ENCODE measurements around the gene BRMS1. TPM values are rescaled to one million over a fixed set of nuclear protein-coding genes. Genes with fewer than 3 reads are reported as not detected.

Gene BRMS1
- total and polyA plus RNA-seq, 4 donors: 12.0 to 24.0 (median 20.3) TPM

DNA sequence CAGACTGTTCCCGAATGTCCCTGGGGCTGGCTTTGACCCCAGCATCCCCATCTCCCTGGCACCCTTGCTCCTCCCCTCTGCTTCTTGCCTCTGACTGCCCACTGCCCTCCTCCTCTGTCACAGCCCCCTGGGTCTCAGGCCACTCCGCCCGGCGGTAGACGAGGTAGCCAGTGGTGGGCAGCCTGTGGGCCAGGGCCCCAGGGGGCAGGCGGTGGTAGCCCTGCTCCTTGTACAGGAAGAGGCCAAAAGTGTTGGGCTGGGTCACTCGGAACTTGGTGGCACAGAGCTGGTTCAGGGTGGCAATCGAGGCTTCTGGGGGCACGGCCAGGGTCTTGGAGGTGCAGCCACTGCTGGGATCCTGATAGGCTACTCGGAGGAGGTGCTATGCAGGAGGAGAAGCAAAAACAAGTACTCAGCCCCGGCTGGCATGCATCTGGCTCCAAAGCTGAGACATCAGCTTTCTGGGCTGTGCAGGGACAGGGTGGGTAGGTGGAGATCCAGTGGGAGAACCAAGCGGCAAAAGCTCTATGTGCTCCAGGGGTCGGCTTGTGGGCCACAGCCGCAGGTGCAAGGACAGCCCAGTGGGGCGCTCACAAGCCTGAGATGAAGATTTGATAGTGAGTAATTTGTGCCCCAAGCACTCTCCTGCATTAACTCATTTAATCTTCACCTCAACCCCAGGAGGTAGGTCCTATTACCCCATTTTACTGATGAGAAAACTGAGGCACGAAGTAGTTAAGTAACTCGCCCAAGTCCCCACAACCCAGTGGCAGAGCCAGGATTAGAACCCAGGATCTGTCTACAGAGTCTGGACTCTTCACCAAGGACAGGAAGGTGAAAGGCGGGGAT is 12.3 kb downstream of the BRMS1 start:
- DNase-seq (ENCODE audit: low spot score): no peak
- Histone ChIP-seq H3K4me3 (ENCODE audit: low read depth in 1 of 3, low read length in 3 of 3) (no peak overlapping the region), H3K27ac (ENCODE audit: low read depth in 1 of 2, low read length in 2 of 2) (no peak overlapping the region), H3K4me1 (ENCODE audit: control insufficient read depth in 4 of 4, insufficient read depth in 4 of 4, low read length in 3 of 4) (peaks cover 7 to 23% (median 13%) of the 10 kb centered on the region in 4 donors), H3K27me3 (ENCODE audit: control insufficient read depth in 4 of 4, insufficient read depth in 4 of 4, low read length in 3 of 4) (no peaks in the 10 kb centered on the region), H3K36me3 (ENCODE audit: control insufficient read depth in 4 of 4, insufficient read depth in 3 of 4, low read depth in 1 of 4, low read length in 3 of 4) (peaks cover 0 to 2% (median under 1%) of the 10 kb centered on the region in 4 donors), H3K9me3 (ENCODE audit: control insufficient read depth in 4 of 4, low read length in 3 of 4) (no peaks in the 10 kb centered on the region), H3K9ac (ENCODE audit: low read depth in 1 of 2, low read length in 2 of 2) (no peak overlapping the region)
- 82% methylated on average over 18 of the region's 18 CpGs for WGBS
- TF ChIP-seq FOXA2 (IDR thresholded peaks at IDR 0.05) (no peak), JUND (IDR thresholded peaks at IDR 0.05) (no peak)
- TF ChIP-seq, protein P1, sequence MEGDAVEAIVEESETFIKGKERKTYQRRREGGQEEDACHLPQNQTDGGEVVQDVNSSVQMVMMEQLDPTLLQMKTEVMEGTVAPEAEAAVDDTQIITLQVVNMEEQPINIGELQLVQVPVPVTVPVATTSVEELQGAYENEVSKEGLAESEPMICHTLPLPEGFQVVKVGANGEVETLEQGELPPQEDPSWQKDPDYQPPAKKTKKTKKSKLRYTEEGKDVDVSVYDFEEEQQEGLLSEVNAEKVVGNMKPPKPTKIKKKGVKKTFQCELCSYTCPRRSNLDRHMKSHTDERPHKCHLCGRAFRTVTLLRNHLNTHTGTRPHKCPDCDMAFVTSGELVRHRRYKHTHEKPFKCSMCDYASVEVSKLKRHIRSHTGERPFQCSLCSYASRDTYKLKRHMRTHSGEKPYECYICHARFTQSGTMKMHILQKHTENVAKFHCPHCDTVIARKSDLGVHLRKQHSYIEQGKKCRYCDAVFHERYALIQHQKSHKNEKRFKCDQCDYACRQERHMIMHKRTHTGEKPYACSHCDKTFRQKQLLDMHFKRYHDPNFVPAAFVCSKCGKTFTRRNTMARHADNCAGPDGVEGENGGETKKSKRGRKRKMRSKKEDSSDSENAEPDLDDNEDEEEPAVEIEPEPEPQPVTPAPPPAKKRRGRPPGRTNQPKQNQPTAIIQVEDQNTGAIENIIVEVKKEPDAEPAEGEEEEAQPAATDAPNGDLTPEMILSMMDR (IDR thresholded peaks at IDR 0.05; ENCODE audit: low read depth, low read length, missing input control): no peak

DNA sequence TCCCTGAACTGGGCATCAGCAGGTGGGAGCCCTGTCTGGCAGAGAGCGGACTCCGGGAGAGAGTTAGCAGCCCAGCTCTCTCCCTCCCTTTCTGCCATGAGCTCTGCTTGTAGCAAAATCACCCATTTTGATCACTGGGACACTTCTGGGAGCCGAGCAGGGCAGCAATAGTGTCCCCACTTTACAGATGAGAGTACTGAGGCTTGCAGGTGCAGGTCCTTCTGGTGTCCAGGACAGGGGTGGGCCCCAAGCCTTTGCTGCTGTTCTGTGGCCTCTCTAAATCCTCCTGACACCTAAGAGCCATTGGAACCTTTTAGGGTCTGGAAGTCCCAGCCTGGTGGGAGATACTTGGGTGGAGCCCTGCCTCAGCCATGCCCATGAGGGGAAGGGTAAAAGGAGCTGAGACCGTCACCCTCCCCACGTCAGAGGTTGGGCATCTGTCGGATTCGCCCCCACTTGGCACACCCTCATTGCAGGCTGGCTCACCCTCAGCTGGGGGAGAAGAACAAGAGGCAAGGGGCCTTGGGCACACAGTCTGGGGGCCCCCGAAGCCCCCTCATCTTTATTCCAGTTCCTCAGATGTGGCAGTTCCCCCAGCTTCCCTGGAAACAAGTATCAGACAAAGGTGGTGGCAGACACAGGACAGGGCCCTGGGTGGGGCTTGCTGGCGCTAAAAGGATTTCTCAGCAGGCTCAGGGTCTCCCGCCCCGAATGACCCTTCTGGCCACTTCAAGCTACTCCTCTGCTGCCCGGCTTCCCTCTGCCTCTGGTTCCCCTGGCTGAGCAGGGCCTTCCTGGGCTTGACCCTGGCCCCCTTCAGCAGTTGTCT is 13.1 kb downstream of the BRMS1 start:
- Histone ChIP-seq H3K9me3 (ENCODE audit: control insufficient read depth in 4 of 4, low read length in 3 of 4) (no peaks in the 10 kb centered on the region), H3K4me3 (ENCODE audit: low read depth in 1 of 3, low read length in 3 of 3) (no peak overlapping the region), H3K27me3 (ENCODE audit: control insufficient read depth in 4 of 4, insufficient read depth in 4 of 4, low read length in 3 of 4) (no peaks in the 10 kb centered on the region), H3K9ac (ENCODE audit: low read depth in 1 of 2, low read length in 2 of 2) (no peak overlapping the region), H3K27ac (ENCODE audit: low read depth in 1 of 2, low read length in 2 of 2) (no peak overlapping the region), H3K36me3 (ENCODE audit: control insufficient read depth in 4 of 4, insufficient read depth in 3 of 4, low read depth in 1 of 4, low read length in 3 of 4) (no peaks in the 10 kb centered on the region), H3K4me1 (ENCODE audit: control insufficient read depth in 4 of 4, insufficient read depth in 4 of 4, low read length in 3 of 4) (peaks cover 4 to 25% (median 12%) of the 10 kb centered on the region in 4 donors)
- DNase-seq (ENCODE audit: low spot score): no peak
- no peak for TF ChIP-seq HNF4A (conservative IDR thresholded peaks at IDR 0.05)
- no peak for TF ChIP-seq EGR1 (IDR thresholded peaks at IDR 0.05; ENCODE audit: low read depth in 2 of 2)
- TF ChIP-seq RXRA (IDR thresholded peaks at IDR 0.05): no peak
- no peak for TF ChIP-seq FOXA2 (IDR thresholded peaks at IDR 0.05)
- no peak for TF ChIP-seq YY1 (IDR thresholded peaks at IDR 0.05)
- no peak for TF ChIP-seq GABPA (IDR thresholded peaks at IDR 0.05 in 1 of 2, conservative IDR thresholded peaks at IDR 0.05 in 1 of 2)
- no peak for TF ChIP-seq JUND (IDR thresholded peaks at IDR 0.05)
- no peak for TF ChIP-seq FOXA1 (IDR thresholded peaks at IDR 0.05)
- TF ChIP-seq TAF1 (conservative IDR thresholded peaks at IDR 0.05): no peak
- TF ChIP-seq, protein P1 (IDR thresholded peaks at IDR 0.05; ENCODE audit: low read depth, low read length, missing input control): no peak
- TF ChIP-seq, protein P2, sequence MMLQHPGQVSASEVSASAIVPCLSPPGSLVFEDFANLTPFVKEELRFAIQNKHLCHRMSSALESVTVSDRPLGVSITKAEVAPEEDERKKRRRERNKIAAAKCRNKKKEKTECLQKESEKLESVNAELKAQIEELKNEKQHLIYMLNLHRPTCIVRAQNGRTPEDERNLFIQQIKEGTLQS (IDR thresholded peaks at IDR 0.05): no peak
- TF ChIP-seq, protein P3, sequence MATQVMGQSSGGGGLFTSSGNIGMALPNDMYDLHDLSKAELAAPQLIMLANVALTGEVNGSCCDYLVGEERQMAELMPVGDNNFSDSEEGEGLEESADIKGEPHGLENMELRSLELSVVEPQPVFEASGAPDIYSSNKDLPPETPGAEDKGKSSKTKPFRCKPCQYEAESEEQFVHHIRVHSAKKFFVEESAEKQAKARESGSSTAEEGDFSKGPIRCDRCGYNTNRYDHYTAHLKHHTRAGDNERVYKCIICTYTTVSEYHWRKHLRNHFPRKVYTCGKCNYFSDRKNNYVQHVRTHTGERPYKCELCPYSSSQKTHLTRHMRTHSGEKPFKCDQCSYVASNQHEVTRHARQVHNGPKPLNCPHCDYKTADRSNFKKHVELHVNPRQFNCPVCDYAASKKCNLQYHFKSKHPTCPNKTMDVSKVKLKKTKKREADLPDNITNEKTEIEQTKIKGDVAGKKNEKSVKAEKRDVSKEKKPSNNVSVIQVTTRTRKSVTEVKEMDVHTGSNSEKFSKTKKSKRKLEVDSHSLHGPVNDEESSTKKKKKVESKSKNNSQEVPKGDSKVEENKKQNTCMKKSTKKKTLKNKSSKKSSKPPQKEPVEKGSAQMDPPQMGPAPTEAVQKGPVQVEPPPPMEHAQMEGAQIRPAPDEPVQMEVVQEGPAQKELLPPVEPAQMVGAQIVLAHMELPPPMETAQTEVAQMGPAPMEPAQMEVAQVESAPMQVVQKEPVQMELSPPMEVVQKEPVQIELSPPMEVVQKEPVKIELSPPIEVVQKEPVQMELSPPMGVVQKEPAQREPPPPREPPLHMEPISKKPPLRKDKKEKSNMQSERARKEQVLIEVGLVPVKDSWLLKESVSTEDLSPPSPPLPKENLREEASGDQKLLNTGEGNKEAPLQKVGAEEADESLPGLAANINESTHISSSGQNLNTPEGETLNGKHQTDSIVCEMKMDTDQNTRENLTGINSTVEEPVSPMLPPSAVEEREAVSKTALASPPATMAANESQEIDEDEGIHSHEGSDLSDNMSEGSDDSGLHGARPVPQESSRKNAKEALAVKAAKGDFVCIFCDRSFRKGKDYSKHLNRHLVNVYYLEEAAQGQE (IDR thresholded peaks at IDR 0.05): no peak
- TF ChIP-seq RAD21 (IDR thresholded peaks at IDR 0.05): no peak
- TF ChIP-seq HNF4G (IDR thresholded peaks at IDR 0.05): no peak
- WGBS: 93% methylated on average over 12 of the region's 12 CpGs
